ENCODE results near the gene PLIN3.
A peak's percentile ranks its signal among the peaks of the same experiment; 100 is the strongest.
"Not testable (repeated sequence)": the region's sequence is repeated elsewhere in the genome, so short reads cannot be mapped to it uniquely, and the experiment has no call there.

Gene PLIN3

GRCh38 chr19:4844348-4845179 is 22.9 kb downstream of the PLIN3 start:
- DNase-seq, result no peak

- no peak for DNase-seq
Measured at GRCh38 chr19:4843647-4843965, 23.9 kb downstream of the PLIN3 start.

- DNase-seq, result no peak
Measured at GRCh38 chr19:4839192-4839591, 28.3 kb downstream of the PLIN3 start.

- no peak for DNase-seq
Measured at GRCh38 chr19:4832776-4833175, 34.7 kb downstream of the PLIN3 start.

GRCh38 chr19:4831979-4832340 is 35.5 kb downstream of the PLIN3 start:
- not testable (repeated sequence) for DNase-seq

- DNase-seq, result peak in 1 of 2 experiments; percentile 7
Measured at GRCh38 chr19:4831304-4831978, 36.0 kb downstream of the PLIN3 start, which contains the start of gene TICAM1. Gene TICAM1 (minus strand): TSS chr19:4831712. CDS start chr19:4818377, 13,335 bp downstream.

GRCh38 chr19:4830768-4831265 is 36.6 kb downstream of the PLIN3 start:
- DNase-seq, result no peak

GRCh38 chr19:4830332-4830731 is 37.1 kb downstream of the PLIN3 start:
- no peak for DNase-seq

- peak; percentile 30 to 54 for DNase-seq
Measured at GRCh38 chr19:4829001-4829712, 38.3 kb downstream of the PLIN3 start.

GRCh38 chr19:4823577-4823976 is 43.9 kb downstream of the PLIN3 start:
- no peak for DNase-seq

GRCh38 chr19:4822354-4822753 is 45.1 kb downstream of the PLIN3 start:
- not testable (repeated sequence) for DNase-seq

GRCh38 chr19:4821265-4821664 is 46.2 kb downstream of the PLIN3 start:
- no peak for DNase-seq

GRCh38 chr19:4817467-4818277 is 49.8 kb downstream of the PLIN3 start:
- no peak for DNase-seq

- DNase-seq, result no peak
Measured at GRCh38 chr19:4816950-4817278, 50.6 kb downstream of the PLIN3 start.

GRCh38 chr19:4816202-4816949 is 51.1 kb downstream of the PLIN3 start:
- DNase-seq, result no peak

- DNase-seq, result peak; percentile 95
Measured at GRCh38 chr19:4815426-4816201, 51.9 kb downstream of the PLIN3 start.

- no peak for DNase-seq
Measured at GRCh38 chr19:4814625-4815425, 52.6 kb downstream of the PLIN3 start.

GRCh38 chr19:4811328-4812131 is 55.9 kb downstream of the PLIN3 start:
- DNase-seq, result peak; percentile 35 to 56

GRCh38 chr19:4807188-4807587 is 60.3 kb downstream of the PLIN3 start:
- DNase-seq, result peak; percentile 61 to 64
